GM12878 (cell line): ENCODE measurements around the gene BCL2. TPM values are rescaled to one million over a fixed set of nuclear protein-coding genes. Genes with fewer than 3 reads are reported as not detected.
A peak's percentile ranks its signal among the peaks of the same experiment; 100 is the strongest.

Source experiments
- ATAC-seq: fragments of 200-7000 bp; cut with Tn5 transposase; 3 replicates; pipeline ENCODE4 v1.9.1; 2020; ENCODE audit warnings: mild to moderate bottlenecking, moderate library complexity
- BruUV-seq: library from RNA; stranded (reverse); fragments of 400-500 nt; replicated peaks from 2 replicates; lab custom pipeline; 2021; lab: Mats Ljungman, UMichigan
- CTCF ChIA-PET: fragments of 300-600 bp; sonication (Branson Sonifier 250); formaldehyde crosslinking; extraction: SDS; loops from one replicate; lab custom pipeline; 2021; ENCODE audit warnings: inconsistent platforms; lab: Yijun Ruan, JAX
- POLR2A ChIA-PET: fragments of 350-600 bp; formaldehyde crosslinking; extraction: SDS; loops from one replicate; lab custom pipeline; 2021; ENCODE audit warnings: inconsistent platforms; lab: Charles Lee
- RAD21 ChIA-PET: fragments of 300-600 bp; sonication (Branson Sonifier 250); formaldehyde crosslinking; loops from one replicate; lab custom pipeline; 2023; ENCODE audit warnings: antibody characterized with exemption; ENCODE audit not compliant: unreplicated experiment; lab: Charles Lee
- SMC1A ChIA-PET: fragments of 300-600 bp; sonication (Branson Sonifier 250); formaldehyde crosslinking; loops from one replicate; lab custom pipeline; 2023; ENCODE audit not compliant: unreplicated experiment, uncharacterized antibody; lab: Charles Lee
- DNase-seq: peaks from one replicate; pipeline ENCODE4 v3.0.0-alpha.2; 2011; ENCODE audit warnings: low read depth, low spot score
- FAIRE-seq: peaks from 3 replicates; lab custom pipeline; 2011; peaks lifted over from hg19 to GRCh38; lab: Jason Lieb, UNC
- H2AFZ ChIP-seq: 2 replicates; pipeline ENCODE4 v1.6.0; 2011; ENCODE audit warnings: low read depth, low read length, control low read depth; ENCODE audit not compliant: control insufficient read depth
- H3K27ac ChIP-seq: 2 replicates; pipeline ENCODE4 v1.5.1; 2011; ENCODE audit warnings: control low read depth; ENCODE audit not compliant: control insufficient read depth, insufficient read depth
- H3K27me3 ChIP-seq, 2 experiments: replicated peaks in 1 of 2; 2 replicates each; pipeline versions ENCODE4 v1.6.0 to v1.6.1; 2011; ENCODE audit warnings: low read length in 1 of 2; ENCODE audit not compliant: control insufficient read depth in 2 of 2, insufficient read depth in 2 of 2
- H3K36me3 ChIP-seq, 2 experiments: 2 replicates each; pipeline ENCODE4 v1.5.1; 2011; ENCODE audit warnings: low read length in 1 of 2; ENCODE audit not compliant: control insufficient read depth in 2 of 2, insufficient read depth in 2 of 2
- H3K4me1 ChIP-seq: 2 replicates; pipeline ENCODE4 v1.6.1; 2011; ENCODE audit warnings: mild to moderate bottlenecking, low read length, moderate library complexity, mixed read lengths; ENCODE audit not compliant: control insufficient read depth, insufficient read depth
- H3K4me2 ChIP-seq: 2 replicates; pipeline ENCODE4 v1.6.0; 2011; ENCODE audit warnings: control low read depth; ENCODE audit not compliant: control insufficient read depth, insufficient read depth
- H3K4me3 ChIP-seq: fragments of 200-600 bp; sonication (generic); 2 replicates; pipeline ENCODE4 v1.5.1; 2016
- H3K79me2 ChIP-seq: 2 replicates; pipeline ENCODE4 v1.6.0; 2011; ENCODE audit warnings: low read length; ENCODE audit not compliant: control insufficient read depth, insufficient read depth
- H3K9ac ChIP-seq: 2 replicates; pipeline ENCODE4 v1.8.0; 2011; ENCODE audit warnings: low read length, control low read depth, mixed read lengths; ENCODE audit not compliant: control insufficient read depth, insufficient read depth
- H3K9me3 ChIP-seq: replicated peaks from 3 replicates; pipeline ENCODE4 v1.5.1; 2011; ENCODE audit warnings: mild to moderate bottlenecking, low read length; ENCODE audit not compliant: control insufficient read depth, insufficient read depth
- H4K20me1 ChIP-seq: 2 replicates; pipeline ENCODE4 v1.6.0; 2011; ENCODE audit not compliant: control insufficient read depth, insufficient read depth
- EED ChIP-seq: sonication (generic); IDR thresholded peaks from 2 replicates; pipeline ENCODE4 v1.6.1; 2016; ENCODE audit warnings: antibody characterized with exemption, low read depth
- JUNB ChIP-seq: IDR thresholded peaks from 2 replicates; pipeline ENCODE4 v1.6.1; 2016; ENCODE audit warnings: antibody characterized with exemption, mild to moderate bottlenecking
- JUND ChIP-seq: IDR thresholded peaks from 2 replicates; pipeline ENCODE4 v1.6.1; 2012; ENCODE audit warnings: low read depth, mild to moderate bottlenecking, low read length, improper control_type of control experiment, moderate library complexity
- NFXL1 ChIP-seq: fragments of 450-650 bp; IDR thresholded peaks from 2 replicates; pipeline ENCODE4 v1.6.1; 2017; ENCODE audit warnings: antibody characterized with exemption, mild to moderate bottlenecking, borderline replicate concordance
- NKRF ChIP-seq: fragments of 450-650 bp; conservative IDR thresholded peaks from 2 replicates; pipeline ENCODE4 v1.6.1; 2017; ENCODE audit warnings: mild to moderate bottlenecking, moderate library complexity
- WGBS: methylation state at CpG from one replicate; pipeline ENCODE4 v1.1.6; 2016; ENCODE audit warnings: low lambda C conversion rate; ENCODE audit not compliant: insufficient replicate concordance, insufficient coverage; ENCODE audit errors: missing lambda C conversion rate; 5-methylcytosine and 5-hydroxymethylcytosine counted together
- in situ Hi-C: fragments of 300-500 bp; cut with MboI; formaldehyde crosslinking; loops from 9 replicates; pipeline ENCODE4 v1.14.3; 2018; ENCODE audit warnings: mixed read lengths
- intact Hi-C: fragments of 100-400 bp; cut with micrococcal nuclease; formaldehyde crosslinking; loops from one replicate; pipeline ENCODE4 v1.14.2; 2022; ENCODE audit not compliant: unreplicated experiment
- polyA plus RNA-seq, 11 experiments: library from polyadenylated mRNA; depleted of rRNA in 4 of 11; unstranded in 6 of 11; stranded (reverse) in 5 of 11; fragments of >200 nt; fragmentation: Nextera tagmentation in 4 of 11; fragmentation: Illumina TruSeq in 1 of 11; extraction: Ambion mirVana in 4 of 11; extraction: Trizol in 1 of 11; gene quantifications; 1 replicate in 1 of 11; 2 replicates in 10 of 11; pipeline versions ENCODE4 v1.2.1 to v1.2.3, GENCODE V29; 2011 to 2016; ENCODE audit warnings: inconsistent platforms in 2 of 11, missing spikeins in 2 of 11, low read depth in 1 of 11
- total RNA-seq, 4 experiments: library from RNA; depleted of rRNA in 3 of 4; stranded (reverse); fragments of >200 nt in 3 of 4; fragmentation: Illumina TruSeq in 1 of 4; extraction: Trizol in 1 of 4; gene quantifications; 2 replicates each; pipeline versions ENCODE4 v1.2.1 to v1.2.3, GENCODE V29; 2013 to 2021

The BCL2 gene
- total and polyA plus RNA-seq, 10 of the 15 experiments (the other 5 are each of a cell fraction or from before 2014, with no cell fraction given), result 4.1 to 47.8 (median 19.3) TPM

GRCh38 chr18:63111671-63112402, 207.7 kb downstream of the BCL2 start:
- POLR2A ChIA-PET, result interaction anchor here (1.0 kb wide), 1 partner anchor 96 kb away, joined by 3 read pairs; no protein-coding TSS in a partner anchor
- RAD21 ChIA-PET, result no interaction called here
- CTCF ChIA-PET, result interaction anchor here (1.0 kb wide), 1 partner anchor 327 kb away, joined by 4 read pairs; no protein-coding TSS in a partner anchor
- Histone ChIP-seq H3K4me1 (peaks cover 14% of the 10 kb centered on the region), H3K36me3 (no peaks in the 10 kb centered on the region), H3K27me3 (no peaks in the 10 kb centered on the region), H3K4me3 (no peak overlapping the region), H3K9ac (no peak overlapping the region), H3K79me2 (no peaks in the 10 kb centered on the region), H2AFZ (peak overlapping the region; percentile 33; the same call in 1 of the 2 replicates), H3K27ac (no peak overlapping the region), H3K4me2 (no peak overlapping the region), H4K20me1 (no peaks in the 10 kb centered on the region), H3K9me3 (peaks cover 3% of the 10 kb centered on the region; the same call in 2 of the 3 replicates)
- ATAC-seq (peak; percentile 65), DNase-seq (no peak), FAIRE-seq (no peak)
- WGBS, result 52% methylated on average over 4 of the region's 4 CpGs
- in situ Hi-C loops, result no loop called here
- BruUV-seq, result no TSS peak
- intact Hi-C loops, result no loop called here
- TF ChIP-seq JUND, result no peak
- SMC1A ChIA-PET, result interaction anchor here (0.9 to 1.6 kb wide), 5 partner anchors 13 to 95 kb away, joined by 3 to 7 read pairs (median 3); no protein-coding TSS in a partner anchor

GRCh38 chr18:63109802-63110201, 209.8 kb downstream of the BCL2 start:
- intact Hi-C loops, result no loop called here
- DNase-seq, result no peak
- ChIA-PET POLR2A (interaction anchor here (1.2 kb wide), 1 partner anchor 44 kb away, joined by 3 read pairs; no protein-coding TSS in a partner anchor), SMC1A (interaction anchor here (1.2 to 1.8 kb wide), 2 partner anchors 10 to 68 kb away, joined by 4 to 5 read pairs; no protein-coding TSS in a partner anchor), CTCF (interaction anchor here (0.7 to 0.9 kb wide), 3 partner anchors 12 to 212 kb away, joined by 3 read pairs; no protein-coding TSS in a partner anchor), RAD21 (no interaction called here)
- Histone ChIP-seq H3K36me3 (no peaks in the 10 kb centered on the region), H3K79me2 (no peaks in the 10 kb centered on the region), H3K4me3 (no peak overlapping the region), H3K9ac (no peak overlapping the region), H3K27ac (no peak overlapping the region), H3K27me3 (no peaks in the 10 kb centered on the region), H2AFZ (no peak overlapping the region), H4K20me1 (no peaks in the 10 kb centered on the region), H3K9me3 (peaks cover 3% of the 10 kb centered on the region; the same call in 2 of the 3 replicates), H3K4me1 (peaks cover 33% of the 10 kb centered on the region), H3K4me2 (no peak overlapping the region)
- in situ Hi-C loops, result no loop called here
- no peak for FAIRE-seq
- no TSS peak for BruUV-seq
- 54% methylated on average over 4 of the region's 4 CpGs for WGBS
- ATAC-seq, result no peak
- TF ChIP-seq JUNB (peak; percentile 52; the same call in 1 of the 2 replicates), NFXL1 (no peak), EED (no peak), NKRF (no peak)
